ENCODE results near the gene SULT6B1. TPM values are rescaled to one million over a fixed set of nuclear protein-coding genes. Genes with fewer than 3 reads are reported as not detected.
"Not testable (repeated sequence)": the region's sequence is repeated elsewhere in the genome, so short reads cannot be mapped to it uniquely, and the experiment has no call there.

The SULT6B1 gene
- polyA plus RNA-seq, 12 donors = not detected

GRCh38 chr2:37196320-37197195 is 8.1 kb upstream of the SULT6B1 start, which contains the start of gene CEBPZOS:
Gene CEBPZOS (plus strand): TSS chr2:37196496. CDS start chr2:37199705, 3,209 bp downstream.
- peak; percentile 91 for DNase-seq

GRCh38 chr2:37195862-37196319 is 7.4 kb upstream of the SULT6B1 start:
- DNase-seq = not testable (repeated sequence)

- no peak for DNase-seq
Measured at GRCh38 chr2:37192551-37192950, 4.1 kb upstream of the SULT6B1 start.

- DNase-seq = no peak
Measured at GRCh38 chr2:37191747-37192146, 3.3 kb upstream of the SULT6B1 start.

- no peak for DNase-seq
Measured at GRCh38 chr2:37191253-37191652, 2.8 kb upstream of the SULT6B1 start.

GRCh38 chr2:37190290-37190689 is 1.8 kb upstream of the SULT6B1 start:
- no peak for DNase-seq

- no peak for DNase-seq
Measured at GRCh38 chr2:37189452-37190153, 1.1 kb upstream of the SULT6B1 start.

- DNase-seq = no peak
Measured at GRCh38 chr2:37181726-37182684, 6.5 kb downstream of the SULT6B1 start.

GRCh38 chr2:37180640-37181039 is 7.8 kb downstream of the SULT6B1 start:
- no peak for DNase-seq

GRCh38 chr2:37180006-37180639 is 8.3 kb downstream of the SULT6B1 start:
- DNase-seq = no peak

- DNase-seq = no peak
Measured at GRCh38 chr2:37173741-37174140, 14.7 kb downstream of the SULT6B1 start.

GRCh38 chr2:37171624-37171950 is 16.9 kb downstream of the SULT6B1 start:
- no peak for DNase-seq

- no peak for DNase-seq
Measured at GRCh38 chr2:37168217-37168981, 20.1 kb downstream of the SULT6B1 start.

- DNase-seq = no peak
Measured at GRCh38 chr2:37167636-37168180, 20.8 kb downstream of the SULT6B1 start.

- DNase-seq = no peak
Measured at GRCh38 chr2:37164757-37165156, 23.7 kb downstream of the SULT6B1 start.

- DNase-seq = peak; percentile 87
Measured at GRCh38 chr2:37156857-37157714, 31.4 kb downstream of the SULT6B1 start, which contains the start of gene EIF2AK2. Gene EIF2AK2 (minus strand): TSS chr2:37156980. CDS start chr2:37147806, 9,174 bp downstream.

- peak; percentile 79 for DNase-seq
Measured at GRCh38 chr2:37156071-37156856, 32.2 kb downstream of the SULT6B1 start.

- DNase-seq = no peak
Measured at GRCh38 chr2:37154785-37155184, 33.7 kb downstream of the SULT6B1 start.
